Central memory CD4-positive, alpha-beta T cell (primary cell): Measurements from ENCODE around the gene KNL1.
A peak's percentile ranks its signal among the peaks of the same experiment; 100 is the strongest.
"Not testable (repeated sequence)": the region's sequence is repeated elsewhere in the genome, so short reads cannot be mapped to it uniquely, and the experiment has no call there.

Experiments
- DNase-seq: peaks from one replicate; pipeline ENCODE4 v3.0.0; 2022

The KNL1 gene

GRCh38 chr15:40680959-40681358 is 86.9 kb downstream of the KNL1 start:
- not testable (repeated sequence) for DNase-seq

GRCh38 chr15:40684381-40684780 is 90.3 kb downstream of the KNL1 start:
- DNase-seq: no peak

- no peak for DNase-seq
Measured at GRCh38 chr15:40685376-40685775, 91.3 kb downstream of the KNL1 start.

GRCh38 chr15:40688932-40689799 is 95.1 kb downstream of the KNL1 start:
- DNase-seq: no peak

DNA sequence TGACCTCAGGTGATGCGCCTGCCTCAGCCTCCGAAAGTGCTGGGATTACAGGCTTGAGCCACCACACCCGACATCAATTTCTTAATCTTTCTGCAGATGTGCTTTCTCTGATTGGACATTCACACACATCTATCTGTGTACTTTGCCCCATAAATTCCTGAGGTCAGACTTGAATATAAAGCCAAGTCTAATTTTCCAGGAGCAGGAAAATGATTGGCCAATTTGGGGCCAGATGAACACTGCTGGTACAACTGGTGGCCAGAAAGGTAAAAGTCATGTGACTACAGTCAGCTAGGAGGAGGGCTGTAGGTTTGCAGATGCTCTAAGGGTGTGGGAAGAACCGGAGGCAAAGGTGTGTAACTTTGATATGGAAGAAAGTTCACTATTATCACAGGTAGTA is 97.7 kb downstream of the KNL1 start:
- DNase-seq: no peak

- no peak for DNase-seq
Measured at GRCh38 chr15:40693904-40694687, 100.0 kb downstream of the KNL1 start.

DNA sequence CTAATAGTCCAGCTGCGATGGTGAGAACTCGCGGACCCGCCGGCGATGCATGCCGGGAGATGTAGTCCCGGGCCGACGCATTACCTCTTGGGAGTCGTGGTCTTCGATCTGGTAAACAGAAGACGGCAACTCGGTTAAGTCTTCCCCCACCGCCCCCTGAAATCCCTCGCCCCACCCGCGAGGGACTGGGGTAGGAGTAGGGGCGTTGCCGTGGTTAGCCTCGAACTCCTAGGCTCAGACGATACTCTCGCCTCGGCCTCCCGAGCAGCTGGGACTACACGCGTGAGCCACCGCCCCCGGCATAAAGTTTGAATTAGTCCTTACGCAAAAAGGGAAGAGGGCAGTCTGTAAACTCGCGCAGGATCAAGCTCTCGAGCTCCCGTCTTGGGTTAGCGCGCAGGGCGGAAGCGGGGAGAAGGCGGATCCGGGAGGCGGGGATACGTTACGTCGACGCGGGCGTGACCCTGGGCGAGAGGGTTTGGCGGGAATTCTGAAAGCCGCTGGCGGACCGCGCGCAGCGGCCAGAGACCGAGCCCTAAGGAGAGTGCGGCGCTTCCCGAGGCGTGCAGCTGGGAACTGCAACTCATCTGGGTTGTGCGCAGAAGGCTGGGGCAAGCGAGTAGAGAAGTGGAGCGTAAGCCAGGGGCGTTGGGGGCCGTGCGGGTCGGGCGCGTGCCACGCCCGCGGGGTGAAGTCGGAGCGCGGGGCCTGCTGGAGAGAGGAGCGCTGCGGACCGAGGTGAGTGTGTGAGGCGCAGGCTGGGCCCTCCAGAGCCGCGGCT is 100.8 kb downstream of the KNL1 start, which contains the start of gene RAD51:
RAD51 (plus strand) TSS at position 487 of the 781 bp plus-strand sequence. CDS start 3,585 bp downstream, outside the sequence.
- peak; percentile 90 for DNase-seq

DNA sequence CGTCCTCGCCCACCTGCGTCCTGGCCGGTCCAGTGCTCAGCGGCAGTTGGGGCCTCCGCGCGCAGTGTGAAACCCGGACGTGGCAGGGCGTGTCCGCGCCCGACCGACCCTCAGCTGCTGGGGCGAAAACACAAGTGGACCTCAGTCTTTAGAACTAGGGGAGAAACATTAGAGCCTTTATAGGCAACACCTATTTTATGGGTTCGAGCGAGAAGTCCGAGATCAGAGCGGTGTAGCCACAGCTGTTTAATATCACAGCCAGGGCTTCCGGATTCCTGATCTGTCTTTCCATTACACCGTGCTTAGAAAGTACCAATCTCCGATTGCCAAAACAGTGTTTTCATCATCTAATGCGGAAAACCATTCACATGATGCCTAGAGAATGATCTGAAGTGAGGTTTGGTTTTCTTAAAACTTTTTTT is 101.4 kb downstream of the KNL1 start:
- DNase-seq: peak; percentile 13

- no peak for DNase-seq
Measured at GRCh38 chr15:40696228-40696627, 102.2 kb downstream of the KNL1 start.

DNA sequence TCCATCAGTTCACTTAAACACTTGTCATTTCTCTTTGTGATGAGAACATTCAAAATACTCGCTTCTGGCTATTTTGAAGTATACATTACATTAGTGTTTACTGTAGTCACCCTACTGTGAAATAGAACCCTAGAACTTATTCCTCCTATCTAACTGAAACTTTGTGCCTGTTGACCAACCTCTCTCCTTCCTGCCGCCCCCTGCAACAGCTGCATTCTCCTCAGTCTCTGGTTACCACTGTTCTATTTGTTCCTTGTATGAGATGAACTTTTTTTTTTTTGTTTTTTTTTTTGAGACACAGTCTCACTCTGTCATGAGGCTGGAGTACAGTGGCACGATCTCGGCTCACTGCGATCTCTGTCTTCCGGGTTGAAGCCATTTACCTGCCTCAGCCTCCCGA is 103.9 kb downstream of the KNL1 start:
- no peak for DNase-seq

DNA sequence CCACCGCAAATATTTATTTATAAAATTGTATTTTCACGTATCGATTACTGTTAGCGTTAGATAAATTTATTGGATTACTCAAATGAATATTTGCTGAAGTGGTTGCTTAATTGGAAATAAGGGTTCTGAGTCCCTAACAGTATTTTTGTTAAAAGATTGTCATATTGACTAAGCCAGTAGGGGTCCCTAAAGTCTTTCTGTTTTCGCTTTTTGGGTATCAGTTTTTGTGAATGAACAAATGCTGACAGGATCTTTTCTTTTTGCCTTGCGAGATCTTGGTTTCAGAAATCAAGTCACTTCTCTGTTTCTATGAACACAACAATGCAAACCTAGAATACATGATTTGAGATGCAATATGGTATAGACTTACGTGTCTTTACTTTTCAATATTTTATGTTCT is 108.0 kb downstream of the KNL1 start:
- no peak for DNase-seq

GRCh38 chr15:40706121-40706520 is 112.1 kb downstream of the KNL1 start:
- DNase-seq: no peak
